Activated naive CD4-positive, alpha-beta T cell treated with anti-CD3 and anti-CD28 coated beads, Interleukin-2, amount 10 ng/mL, durations not matched to agents 7 days and 5 days (primary cell): ENCODE measurements around the gene COPS4.
"Not testable (repeated sequence)": the region's sequence is repeated elsewhere in the genome, so short reads cannot be mapped to it uniquely, and the experiment has no call there.

ENCODE experiments used
- CTCF ChIA-PET: fragments of 350-600 bp; sonication (Branson Sonifier 250); formaldehyde crosslinking; loops from one replicate; lab custom pipeline; 2021; ENCODE audit warnings: antibody characterized with exemption; lab: Charles Lee
- DNase-seq: peaks from one replicate; pipeline ENCODE4 v3.0.0-alpha.2; 2020
- H3K27ac Mint-ChIP-seq: one replicate; pipeline ENCODE4 v1.8.0; 2021; ENCODE audit warnings: mild to moderate bottlenecking, moderate library complexity, mixed read lengths
- H3K27me3 Mint-ChIP-seq: one replicate; pipeline ENCODE4 v1.8.0; 2021; ENCODE audit warnings: mild to moderate bottlenecking, mixed read lengths
- H3K36me3 Mint-ChIP-seq: one replicate; pipeline ENCODE4 v1.8.0; 2021; ENCODE audit warnings: mixed read lengths
- H3K4me1 Mint-ChIP-seq: one replicate; pipeline ENCODE4 v1.8.0; 2021; ENCODE audit warnings: mixed read lengths
- H3K4me3 Mint-ChIP-seq: one replicate; pipeline ENCODE4 v1.8.0; 2021; ENCODE audit warnings: mild to moderate bottlenecking, moderate library complexity, mixed read lengths
- H3K9me3 Mint-ChIP-seq: one replicate; pipeline ENCODE4 v1.8.0; 2021; ENCODE audit warnings: mixed read lengths

Gene COPS4

GRCh38 chr4:83043157-83043556 is 8.2 kb downstream of the COPS4 start:
- CTCF ChIA-PET, H3K36me3 Mint-ChIP-seq, H3K4me3 Mint-ChIP-seq, H3K9me3 Mint-ChIP-seq, DNase-seq, H3K27ac Mint-ChIP-seq, H3K27me3 Mint-ChIP-seq, H3K4me1 Mint-ChIP-seq: not testable (repeated sequence)

GRCh38 chr4:83043801-83044407 is 8.9 kb downstream of the COPS4 start:
- peaks cover 9% of the 10 kb centered on the region for H3K4me1 Mint-ChIP-seq
- no peaks in the 10 kb centered on the region for H3K27me3 Mint-ChIP-seq
- H3K27ac Mint-ChIP-seq = no peak overlapping the region
- CTCF ChIA-PET = no interaction called here
- no peak for DNase-seq
- H3K36me3 Mint-ChIP-seq = peaks cover 4% of the 10 kb centered on the region
- no peak overlapping the region for H3K4me3 Mint-ChIP-seq
- no peaks in the 10 kb centered on the region for H3K9me3 Mint-ChIP-seq

- Mint-ChIP-seq H3K4me1 (peaks cover 9% of the 10 kb centered on the region), H3K9me3 (no peaks in the 10 kb centered on the region), H3K27ac (no peak overlapping the region), H3K4me3 (no peak overlapping the region), H3K36me3 (peaks cover 19% of the 10 kb centered on the region), H3K27me3 (no peaks in the 10 kb centered on the region)
- DNase-seq = no peak
- CTCF ChIA-PET = no interaction called here
These were observed 11.9 kb downstream of the COPS4 start for GRCh38 chr4:83046693-83047473.

- DNase-seq, H3K4me3 Mint-ChIP-seq, H3K27me3 Mint-ChIP-seq, H3K27ac Mint-ChIP-seq, H3K4me1 Mint-ChIP-seq, H3K9me3 Mint-ChIP-seq: not testable (repeated sequence)
- CTCF ChIA-PET = interaction anchor here (1.1 kb wide), 1 partner anchor 13 kb away, joined by 3 read pairs; the partner anchor contains the start of gene COPS4
- H3K36me3 Mint-ChIP-seq = peaks cover 21% of the 10 kb centered on the region
These were observed 13.8 kb downstream of the COPS4 start for GRCh38 chr4:83048781-83049180.

- H3K36me3 Mint-ChIP-seq = peaks cover 27% of the 10 kb centered on the region
- peaks cover 2% of the 10 kb centered on the region for H3K4me1 Mint-ChIP-seq
- peak; percentile 37 for DNase-seq
- no peak overlapping the region for H3K27ac Mint-ChIP-seq
- H3K27me3 Mint-ChIP-seq = no peaks in the 10 kb centered on the region
- CTCF ChIA-PET = interaction anchor here (0.9 to 3.5 kb wide), 7 partner anchors 11 to 228 kb away, joined by 3 to 21 read pairs (median 4); no protein-coding TSS in a partner anchor
- no peaks in the 10 kb centered on the region for H3K9me3 Mint-ChIP-seq
- H3K4me3 Mint-ChIP-seq = no peak overlapping the region
These were observed 19.9 kb downstream of the COPS4 start for GRCh38 chr4:83054928-83055327.

- CTCF ChIA-PET = interaction anchor here (0.6 to 1.7 kb wide), 2 partner anchors 218 to 369 kb away, joined by 3 to 5 read pairs; no protein-coding TSS in a partner anchor
- no peak overlapping the region for H3K4me3 Mint-ChIP-seq
- DNase-seq = no peak
- no peaks in the 10 kb centered on the region for H3K27me3 Mint-ChIP-seq
- H3K27ac Mint-ChIP-seq = no peak overlapping the region
- H3K36me3 Mint-ChIP-seq = peaks cover 29% of the 10 kb centered on the region
- H3K4me1 Mint-ChIP-seq = no peaks in the 10 kb centered on the region
- H3K9me3 Mint-ChIP-seq = no peaks in the 10 kb centered on the region
These were observed 27.8 kb downstream of the COPS4 start for GRCh38 chr4:83062739-83063138.

GRCh38 chr4:83065266-83065665 is 30.3 kb downstream of the COPS4 start:
- H3K27me3 Mint-ChIP-seq = no peaks in the 10 kb centered on the region
- peak overlapping the region; percentile 60 for H3K27ac Mint-ChIP-seq
- H3K4me1 Mint-ChIP-seq = no peaks in the 10 kb centered on the region
- H3K36me3 Mint-ChIP-seq = peaks cover 37% of the 10 kb centered on the region
- H3K4me3 Mint-ChIP-seq = no peak overlapping the region
- no peak for DNase-seq
- no peaks in the 10 kb centered on the region for H3K9me3 Mint-ChIP-seq
- CTCF ChIA-PET = interaction anchor here (1.2 kb wide), 1 partner anchor 10 kb away, joined by 5 read pairs; no protein-coding TSS in a partner anchor

- Mint-ChIP-seq H3K36me3 (peaks cover 45% of the 10 kb centered on the region), H3K4me1 (no peaks in the 10 kb centered on the region), H3K9me3 (no peaks in the 10 kb centered on the region), H3K4me3 (no peak overlapping the region), H3K27me3 (no peaks in the 10 kb centered on the region), H3K27ac (no peak overlapping the region)
- no peak for DNase-seq
- CTCF ChIA-PET = interaction anchor here (1.1 kb wide), 1 partner anchor 15 kb away, joined by 3 read pairs; no protein-coding TSS in a partner anchor
These were observed 32.2 kb downstream of the COPS4 start for GRCh38 chr4:83067058-83067639.

GRCh38 chr4:83071116-83071515 is 36.1 kb downstream of the COPS4 start:
- Mint-ChIP-seq H3K4me1 (peaks cover 13% of the 10 kb centered on the region), H3K27ac (no peak overlapping the region), H3K27me3 (no peaks in the 10 kb centered on the region), H3K9me3 (no peaks in the 10 kb centered on the region), H3K4me3 (no peak overlapping the region), H3K36me3 (peaks cover 49% of the 10 kb centered on the region)
- no peak for DNase-seq
- CTCF ChIA-PET = interaction anchor here (0.6 to 2.2 kb wide), 14 partner anchors 10 to 213 kb away, joined by 3 to 15 read pairs (median 3); no protein-coding TSS in a partner anchor

GRCh38 chr4:83074086-83074704 is 39.2 kb downstream of the COPS4 start:
- peak; percentile 70 for DNase-seq
- Mint-ChIP-seq H3K27me3 (no peaks in the 10 kb centered on the region), H3K4me1 (peaks cover 18% of the 10 kb centered on the region), H3K36me3 (peaks cover 48% of the 10 kb centered on the region), H3K27ac (peak overlapping the region; percentile 74), H3K9me3 (no peaks in the 10 kb centered on the region), H3K4me3 (peak overlapping the region; percentile 45)
- CTCF ChIA-PET = interaction anchor here (0.6 to 3.6 kb wide), 16 partner anchors 11 to 210 kb away, joined by 3 to 24 read pairs (median 4); partner anchors contain the start of gene COQ2

- not testable (repeated sequence) for H3K27me3 Mint-ChIP-seq, DNase-seq, H3K9me3 Mint-ChIP-seq, H3K27ac Mint-ChIP-seq, H3K4me3 Mint-ChIP-seq
- Mint-ChIP-seq H3K36me3 (peaks cover 50% of the 10 kb centered on the region), H3K4me1 (peaks cover 18% of the 10 kb centered on the region)
- CTCF ChIA-PET = interaction anchor here (0.6 to 3.6 kb wide), 15 partner anchors 10 to 210 kb away, joined by 3 to 24 read pairs (median 5); partner anchors contain the start of gene COQ2
These were observed 39.8 kb downstream of the COPS4 start for GRCh38 chr4:83074783-83075182.

GRCh38 chr4:83075311-83076095 is 40.5 kb downstream of the COPS4 start:
- Mint-ChIP-seq H3K27me3 (no peaks in the 10 kb centered on the region), H3K36me3 (peaks cover 49% of the 10 kb centered on the region), H3K4me3 (no peak overlapping the region), H3K9me3 (no peaks in the 10 kb centered on the region), H3K27ac (no peak overlapping the region), H3K4me1 (peaks cover 18% of the 10 kb centered on the region)
- CTCF ChIA-PET = interaction anchor here (0.8 to 3.6 kb wide), 11 partner anchors 10 to 223 kb away, joined by 3 to 24 read pairs (median 5); no protein-coding TSS in a partner anchor
- no peak for DNase-seq

- no peak overlapping the region for H3K27ac Mint-ChIP-seq
- DNase-seq = no peak
- H3K27me3 Mint-ChIP-seq = no peaks in the 10 kb centered on the region
- CTCF ChIA-PET = interaction anchor here (1.3 kb wide), 1 partner anchor 172 kb away, joined by 5 read pairs; no protein-coding TSS in a partner anchor
- H3K36me3 Mint-ChIP-seq = peaks cover 64% of the 10 kb centered on the region
- H3K4me1 Mint-ChIP-seq = peaks cover 38% of the 10 kb centered on the region
- H3K4me3 Mint-ChIP-seq = no peak overlapping the region
- peaks cover 3% of the 10 kb centered on the region for H3K9me3 Mint-ChIP-seq
These were observed 45.6 kb downstream of the COPS4 start for GRCh38 chr4:83080561-83080960.
